ENCODE results near the gene STAG1.
"Not testable (repeated sequence)": the region's sequence is repeated elsewhere in the genome, so short reads cannot be mapped to it uniquely, and the experiment has no call there.

Gene STAG1

GRCh38 chr3:136752172-136752421 is at the start of gene STAG1:
Gene STAG1, minus strand, starts transcription at chr3:136752378. Its CDS starts 121,480 bp downstream, at chr3:136630898.
- DNase-seq (ENCODE audit: low spot score): no peak

DNA sequence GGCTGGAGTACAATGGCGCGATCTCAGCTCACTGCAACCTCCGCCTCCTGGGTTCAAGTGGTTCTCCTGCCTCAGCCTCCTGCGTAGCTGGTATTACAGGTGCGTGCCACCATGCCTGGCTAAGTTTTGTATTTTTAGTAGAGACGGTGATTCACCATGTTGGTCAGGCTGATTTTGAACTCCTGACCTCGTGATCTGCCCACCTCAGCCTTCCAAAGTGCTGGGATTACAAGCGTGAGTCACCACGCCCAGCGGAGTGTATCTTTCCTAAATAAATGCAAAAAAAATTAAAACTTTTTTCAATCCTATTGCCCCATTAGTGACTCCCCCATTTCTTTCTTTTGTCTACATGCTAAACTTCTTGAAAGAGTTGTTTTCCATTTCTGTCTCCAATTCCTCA is 49.0 kb upstream of the STAG1 start:
- DNase-seq (ENCODE audit: low spot score): not testable (repeated sequence)

DNA sequence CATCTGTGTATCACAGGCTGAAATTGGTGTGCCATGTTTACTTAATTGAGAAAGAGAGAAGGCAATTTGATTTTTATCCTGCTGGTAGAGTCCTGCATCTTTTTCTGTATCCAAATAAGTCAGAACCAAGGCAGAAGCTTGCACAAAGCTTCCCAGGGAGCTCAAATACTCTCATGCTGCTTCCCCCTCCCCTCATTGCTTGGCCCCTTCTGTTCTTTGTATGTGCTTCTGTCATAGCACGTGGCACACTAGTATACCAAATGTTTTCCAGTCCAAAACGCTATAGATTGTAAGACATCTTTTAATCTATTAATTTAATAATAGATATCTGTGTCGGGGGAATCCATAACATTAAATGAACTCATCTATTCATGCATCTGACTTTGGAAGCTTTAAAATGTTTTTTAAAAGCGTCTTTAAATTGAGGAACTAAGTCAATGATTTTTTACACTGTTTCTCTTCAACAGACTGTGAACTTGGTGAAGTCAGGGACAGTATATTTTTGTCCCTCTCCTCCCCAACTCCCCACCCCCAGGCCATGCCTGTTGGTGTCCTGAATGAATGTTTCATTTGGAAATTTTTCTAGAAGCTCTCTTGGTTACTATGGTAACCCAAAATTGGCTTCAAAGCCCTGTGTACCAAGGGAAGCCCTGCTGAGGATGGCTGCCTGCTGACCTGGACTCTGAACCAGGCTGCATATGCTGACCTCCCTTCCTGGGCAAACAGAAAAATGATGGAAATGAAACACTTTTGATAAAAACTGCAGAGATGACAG is 40.6 kb upstream of the STAG1 start:
- no peak for DNase-seq (ENCODE audit: low spot score)

GRCh38 chr3:136790786-136791185 is 38.6 kb upstream of the STAG1 start:
- no peak for DNase-seq (ENCODE audit: low spot score)

GRCh38 chr3:136789976-136790375 is 37.8 kb upstream of the STAG1 start:
- no peak for DNase-seq (ENCODE audit: low spot score)

DNA sequence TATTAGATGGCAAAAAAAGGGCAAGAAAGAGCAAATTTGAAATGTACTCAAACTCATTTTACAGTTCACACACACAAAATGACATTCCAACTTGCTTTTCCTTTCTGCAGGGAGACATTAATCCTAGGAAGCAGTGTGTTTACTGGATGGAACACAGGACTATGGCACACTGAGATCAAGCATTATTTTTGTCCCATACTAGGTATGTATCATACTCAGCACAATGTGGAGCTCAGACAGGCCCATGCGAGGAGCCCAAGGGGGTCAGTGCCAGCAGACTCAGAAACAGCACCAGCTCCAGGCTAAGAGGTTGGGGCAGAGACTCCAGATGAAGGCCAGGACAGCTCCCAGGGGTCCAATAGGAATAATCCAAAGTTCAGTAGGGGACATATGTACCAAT is 36.0 kb upstream of the STAG1 start:
- DNase-seq (ENCODE audit: low spot score): no peak

- DNase-seq (ENCODE audit: low spot score): no peak
These were observed 35.2 kb upstream of the STAG1 start for GRCh38 chr3:136787349-136787748.

DNA sequence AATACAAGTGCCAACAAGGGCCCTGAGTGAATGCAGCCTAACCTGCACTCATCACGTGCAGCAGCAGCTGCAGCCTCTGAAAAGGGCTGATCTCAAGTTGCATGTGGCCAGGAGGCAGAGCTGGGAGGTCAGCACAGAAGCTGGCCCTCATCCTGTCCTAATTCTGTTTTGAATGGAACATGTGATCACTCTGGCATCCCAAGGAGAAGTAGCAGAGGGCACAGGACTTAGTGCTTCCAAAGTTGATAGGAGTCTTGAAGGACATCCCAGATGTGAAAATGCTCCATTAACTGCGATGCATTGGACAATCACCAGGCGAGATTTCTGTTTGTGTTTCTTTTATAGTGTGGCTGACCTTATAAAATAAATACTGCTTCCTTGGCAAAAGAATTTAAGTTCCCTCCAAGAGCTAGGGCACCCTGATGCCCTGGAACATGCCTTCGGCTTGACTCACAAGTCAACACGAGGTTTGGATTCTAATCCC is 31.6 kb upstream of the STAG1 start:
- no peak for DNase-seq (ENCODE audit: low spot score)

GRCh38 chr3:136780741-136781140 is 28.6 kb upstream of the STAG1 start:
- no peak for DNase-seq (ENCODE audit: low spot score)

- DNase-seq (ENCODE audit: low spot score): no peak
These were observed 26.7 kb upstream of the STAG1 start for GRCh38 chr3:136778865-136779264.

- DNase-seq (ENCODE audit: low spot score): no peak
These were observed 20.5 kb upstream of the STAG1 start for GRCh38 chr3:136772709-136773108.

GRCh38 chr3:136758160-136759102 is 6.3 kb upstream of the STAG1 start:
- DNase-seq (ENCODE audit: low spot score): not testable (repeated sequence)

DNA sequence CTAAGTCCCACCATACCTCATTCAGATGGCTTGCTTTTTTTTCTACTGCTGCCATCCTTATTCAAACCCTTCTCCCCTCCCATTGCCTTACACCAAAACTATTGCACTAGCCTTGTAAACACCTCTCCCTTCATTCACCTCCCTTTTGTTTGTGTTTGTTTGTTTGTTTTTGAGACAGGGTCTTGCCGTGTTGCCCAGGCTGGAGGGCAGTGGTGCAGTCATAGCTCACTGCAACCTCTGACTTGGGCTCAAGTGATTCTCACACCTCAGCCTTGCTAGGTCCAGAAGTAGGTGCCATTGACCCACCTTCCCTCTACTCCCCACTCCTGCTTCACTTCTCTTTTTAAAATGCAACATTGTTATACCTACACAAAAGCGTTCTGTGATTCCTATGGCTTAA is 3.0 kb upstream of the STAG1 start:
- DNase-seq (ENCODE audit: low spot score): no peak

DNA sequence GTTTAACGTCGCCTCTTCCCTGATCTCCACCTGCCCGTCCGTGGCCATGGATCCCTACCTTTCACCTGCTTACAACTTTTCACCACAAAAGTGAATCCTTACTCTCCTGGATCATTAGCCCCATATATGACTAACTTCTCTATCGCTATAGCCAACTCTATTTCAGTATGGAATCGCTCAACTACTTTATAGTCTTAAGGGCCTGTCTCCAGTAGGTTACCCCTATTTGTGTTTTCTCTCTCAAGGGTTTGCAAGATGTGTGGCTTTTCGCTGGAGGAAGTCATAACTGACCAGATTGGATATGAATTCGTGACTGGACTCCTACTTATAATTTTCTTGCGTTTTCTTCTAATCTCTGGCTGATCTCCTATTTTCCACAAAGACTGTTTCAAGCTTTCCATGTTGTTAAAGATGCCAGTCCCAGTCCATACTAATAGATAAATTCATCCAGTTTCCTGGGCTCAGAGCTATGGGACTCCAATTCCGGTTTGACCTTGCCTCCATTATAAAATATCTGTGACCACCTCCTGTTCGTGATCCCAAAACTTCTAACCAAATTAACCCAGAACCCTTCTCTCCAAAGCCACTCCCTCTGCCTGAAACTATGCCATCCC is 1.3 kb upstream of the STAG1 start:
- no peak for DNase-seq (ENCODE audit: low spot score)

DNA sequence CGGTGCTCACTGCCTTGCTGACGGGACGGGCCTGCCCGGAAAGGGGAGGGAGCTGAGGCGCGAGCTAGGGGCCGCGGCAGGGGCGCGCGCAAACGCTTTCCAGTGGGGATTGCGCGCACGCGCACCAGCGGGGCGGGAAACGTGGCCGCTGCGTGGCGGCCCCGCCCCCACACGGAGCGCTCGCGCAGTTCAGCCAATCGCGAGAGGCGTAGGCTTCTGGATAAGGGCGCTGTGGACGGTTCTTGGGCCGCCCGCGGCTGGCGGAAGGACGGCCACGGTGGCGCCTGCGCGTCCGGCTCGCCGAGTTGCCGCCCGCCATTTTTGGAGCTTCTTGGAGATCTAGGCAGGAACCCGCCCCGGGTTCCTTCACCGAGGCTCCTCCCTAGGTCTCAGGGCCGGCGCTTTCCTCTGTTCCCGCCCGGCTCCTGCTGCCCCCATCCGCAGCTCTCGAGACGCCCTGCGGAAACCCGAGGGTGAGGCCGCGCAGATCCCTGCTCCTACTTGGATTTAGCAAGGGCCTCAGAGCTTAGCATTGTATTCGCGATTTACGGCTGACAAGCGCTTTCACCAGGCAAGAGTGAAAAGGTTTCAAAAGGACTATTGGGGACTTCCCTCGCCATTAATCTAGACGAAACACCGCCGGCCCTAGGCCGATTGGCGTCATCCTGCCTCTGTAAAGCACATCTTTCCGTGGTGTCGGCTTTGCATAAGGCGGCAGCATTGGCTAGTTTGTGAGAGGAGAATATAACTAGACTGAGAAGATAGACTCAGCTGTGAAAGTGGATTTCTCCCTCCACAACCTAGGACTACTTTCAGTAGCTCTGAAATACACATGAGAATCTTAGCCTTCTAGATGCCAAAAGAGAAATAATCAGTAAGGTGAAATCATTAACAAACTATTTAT is 496 bp upstream of the STAG1 start:
- DNase-seq (ENCODE audit: low spot score): peak; percentile 91

- peak; percentile 54 for DNase-seq (ENCODE audit: low spot score)
These were observed 634 bp downstream of the STAG1 start for GRCh38 chr3:136751316-136752171.

GRCh38 chr3:136750897-136751315 is 1.3 kb downstream of the STAG1 start:
- no peak for DNase-seq (ENCODE audit: low spot score)

- DNase-seq (ENCODE audit: low spot score): no peak
These were observed 1.8 kb downstream of the STAG1 start for GRCh38 chr3:136750209-136750896.

DNA sequence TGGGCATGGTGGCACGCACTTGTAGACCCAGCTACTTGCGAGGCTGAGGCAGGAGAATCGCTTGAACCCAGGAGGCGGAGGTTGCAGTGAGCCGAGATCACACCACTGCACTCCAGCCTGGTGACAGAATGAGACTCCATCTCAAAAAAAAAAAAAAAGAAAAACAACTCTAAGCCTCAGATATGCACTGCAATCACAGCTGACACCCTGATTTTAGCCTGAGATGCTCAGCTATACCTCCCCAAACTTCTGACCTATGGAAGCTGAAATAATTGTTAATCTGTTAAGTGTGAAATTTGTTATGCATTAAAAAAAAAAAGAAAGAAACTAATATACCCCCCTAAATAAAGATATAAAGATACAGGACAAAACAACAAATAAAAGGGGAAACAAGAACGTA is 2.6 kb downstream of the STAG1 start:
- DNase-seq (ENCODE audit: low spot score): not testable (repeated sequence)

DNA sequence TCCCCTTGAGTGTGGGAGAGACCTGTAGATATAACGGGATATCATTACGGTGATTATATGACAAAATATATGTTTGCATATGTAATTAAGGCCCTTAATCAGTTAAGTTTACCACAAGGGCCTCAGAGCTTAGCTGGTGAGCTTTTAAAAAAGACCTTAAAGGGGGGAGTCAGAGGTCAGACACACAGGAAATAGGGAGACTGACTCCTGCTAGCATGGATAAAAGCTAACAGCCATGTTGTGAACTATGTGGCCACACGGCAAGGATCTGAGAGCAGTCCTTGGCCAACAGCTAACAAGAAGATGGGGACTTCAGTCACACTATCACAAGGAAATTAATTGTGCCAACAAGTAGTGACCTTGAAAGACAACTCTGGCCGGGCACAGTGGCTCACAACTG is 3.1 kb downstream of the STAG1 start:
- no peak for DNase-seq (ENCODE audit: low spot score)
